ENCODE data around the gene FGF14.

- no peak for TF ChIP-seq CTCF (tag by site-specific recombination; IDR thresholded peaks at IDR 0.05)
- no peak for TF ChIP-seq ZBTB11 (tag by site-specific recombination; conservative IDR thresholded peaks at IDR 0.05; ENCODE audit: low read depth)
- TF ChIP-seq KLF16 (tag by site-specific recombination; IDR thresholded peaks at IDR 0.05), result no peak
- TF ChIP-seq ZNF280D (tag by site-specific recombination; IDR thresholded peaks at IDR 0.05), result no peak
- no peak for TF ChIP-seq ZNF561 (tag by site-specific recombination; IDR thresholded peaks at IDR 0.05; ENCODE audit: borderline replicate concordance)
- no peak for TF ChIP-seq ELK4 (IDR thresholded peaks at IDR 0.05; ENCODE audit: borderline replicate concordance, low read depth, low read length)
- no peak for TF ChIP-seq ZNF510 (tag by site-specific recombination; IDR thresholded peaks at IDR 0.05; ENCODE audit: insufficient replicate concordance)
- no peak for TF ChIP-seq ZNF792 (tag by site-specific recombination; IDR thresholded peaks at IDR 0.05)
Measured at GRCh38 chr13:101841698-101842097, 560.1 kb downstream of the FGF14 start.
